Keratinocyte (primary cell): ENCODE data around the gene ZEB2. TPM values are rescaled to one million over a fixed set of nuclear protein-coding genes. Genes with fewer than 3 reads are reported as not detected.

Experiments used
- DNase-seq: peaks from one replicate; pipeline ENCODE4 v3.0.0-alpha.2; 2011; ENCODE audit warnings: low read depth, missing footprints, low spot score
- FAIRE-seq: peaks from 2 replicates; lab custom pipeline; 2011; peaks lifted over from hg19 to GRCh38; lab: Jason Lieb, UNC
- H2AFZ ChIP-seq: 2 replicates; pipeline ENCODE4 v1.6.0; 2012; ENCODE audit warnings: low read length, control low read depth, inconsistent platforms; ENCODE audit not compliant: control insufficient read depth
- H3K27ac ChIP-seq: 2 replicates; pipeline ENCODE4 v1.5.1; 2011; ENCODE audit warnings: low read length; ENCODE audit not compliant: control insufficient read depth, insufficient read depth
- H3K27me3 ChIP-seq: 3 replicates; pipeline ENCODE4 v1.6.0; 2011; ENCODE audit warnings: low read length; ENCODE audit not compliant: control insufficient read depth, insufficient read depth; ENCODE audit errors: extremely low read depth
- H3K36me3 ChIP-seq, 2 experiments: 2 replicates in 1 of 2; 3 replicates in 1 of 2; pipeline ENCODE4 v1.5.1; 2011; ENCODE audit warnings: low read length in 2 of 2, mild to moderate bottlenecking in 1 of 2; ENCODE audit not compliant: control insufficient read depth in 2 of 2, insufficient read depth in 2 of 2; ENCODE audit errors: extremely low read depth in 1 of 2
- H3K4me1 ChIP-seq: 3 replicates; pipeline ENCODE4 v1.5.1; 2011; ENCODE audit warnings: low read length; ENCODE audit not compliant: control insufficient read depth, insufficient read depth; ENCODE audit errors: extremely low read depth
- H3K4me2 ChIP-seq: 3 replicates; pipeline ENCODE4 v1.6.0; 2011; ENCODE audit warnings: low read depth, low read length; ENCODE audit not compliant: control insufficient read depth, insufficient read depth; ENCODE audit errors: extremely low read depth
- H3K4me3 ChIP-seq, 3 experiments: fragments of 200-600 bp in 1 of 3; sonication (generic) in 1 of 3; 2 replicates in 2 of 3; 3 replicates in 1 of 3; pipeline ENCODE4 v1.5.1; 2011 to 2016; ENCODE audit warnings: low read length in 3 of 3, mild to moderate bottlenecking in 3 of 3, control low read depth in 2 of 3, inconsistent platforms in 1 of 3, low read depth in 1 of 3, mixed read lengths in 1 of 3, mixed run types in 1 of 3, moderate library complexity in 1 of 3; ENCODE audit not compliant: control insufficient read depth in 2 of 3, insufficient read depth in 2 of 3; ENCODE audit errors: extremely low read depth in 1 of 3
- H3K79me2 ChIP-seq: 2 replicates; pipeline ENCODE4 v1.6.0; 2012; ENCODE audit warnings: low read length; ENCODE audit not compliant: control insufficient read depth, insufficient read depth
- H3K9ac ChIP-seq: 3 replicates; pipeline ENCODE4 v1.6.0; 2011; ENCODE audit warnings: low read length; ENCODE audit not compliant: control insufficient read depth, insufficient read depth; ENCODE audit errors: extremely low read depth
- H3K9me1 ChIP-seq: 3 replicates; pipeline ENCODE4 v1.6.0; 2011; ENCODE audit warnings: low read length; ENCODE audit not compliant: control insufficient read depth, insufficient read depth; ENCODE audit errors: extremely low read depth
- H3K9me3 ChIP-seq: 2 replicates; pipeline ENCODE4 v1.5.1; 2012; ENCODE audit warnings: low read depth, low read length; ENCODE audit not compliant: control insufficient read depth
- H4K20me1 ChIP-seq: 3 replicates; pipeline ENCODE4 v1.6.0; 2011; ENCODE audit warnings: low read length; ENCODE audit not compliant: control insufficient read depth, insufficient read depth; ENCODE audit errors: extremely low read depth
- EZH2 ChIP-seq: IDR thresholded peaks from one replicate; pipeline ENCODE4 v1.6.1; 2012; ENCODE audit warnings: inconsistent platforms, mild to moderate bottlenecking, low read length, moderate library complexity
- dilution Hi-C: fragments of 300-500 bp; cut with MboI; formaldehyde crosslinking; loops from one replicate; pipeline ENCODE4 v1.7.0; 2020; ENCODE audit warnings: low sequenced_read_pairs; ENCODE audit not compliant: extremely low pct_ligation_motif_present
- polyA plus RNA-seq, 5 experiments: library from polyadenylated mRNA; depleted of rRNA in 3 of 5; stranded (reverse) in 3 of 5; stranded (forward) in 1 of 5; unstranded in 1 of 5; fragments of >200 nt; gene quantifications; 1 replicate in 1 of 5; 2 replicates in 3 of 5; 3 replicates in 1 of 5; pipeline versions ENCODE4 v1.2.1 to v1.2.3, GENCODE V29; 2011 to 2012; ENCODE audit warnings: missing spikeins in 2 of 5, low read depth in 1 of 5, low replicate concordance in 1 of 5
- TF ChIP-seq, protein P1 (sequence below), 3 experiments: IDR thresholded peaks in 1 of 3; conservative IDR thresholded peaks in 1 of 3; optimal IDR thresholded peaks in 1 of 3; 2 replicates in 2 of 3; 3 replicates in 1 of 3; pipeline versions ENCODE3 to v1.5.1; 2011; ENCODE audit warnings: low read length in 3 of 3, mild to moderate bottlenecking in 3 of 3, moderate library complexity in 2 of 3, control low read depth in 1 of 3, inconsistent platforms in 1 of 3; ENCODE audit not compliant: insufficient read depth in 2 of 3; ENCODE audit errors: extremely low read depth in 1 of 3

ZEB2 gene
- polyA plus RNA-seq, 1 donor (not counting 4 experiments of a cell fraction or from before 2014, with no cell fraction given) = 0.12 TPM

DNA sequence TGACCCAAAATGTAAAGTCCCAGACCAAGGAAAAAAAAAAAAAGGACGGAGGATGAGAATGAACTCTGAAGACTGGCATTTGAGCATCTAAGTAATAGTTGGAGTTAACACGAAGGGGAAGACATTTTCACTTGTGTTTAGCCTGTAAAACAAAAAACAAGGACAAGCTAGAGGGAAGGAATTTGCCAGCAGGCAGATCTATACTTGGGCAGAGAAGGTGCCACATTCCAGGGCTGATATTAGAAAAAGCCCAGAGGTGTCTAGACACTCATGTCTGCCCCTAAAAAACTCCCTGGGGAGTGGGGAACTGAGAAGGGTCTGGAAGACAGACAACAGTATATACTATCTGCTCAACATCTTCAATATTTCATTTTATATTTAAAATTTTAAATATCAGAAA is 171.1 kb downstream of the ZEB2 start:
- dilution Hi-C loops = no loop called here
- no peak for DNase-seq
- no peak for FAIRE-seq
- no peak overlapping the region for H3K4me2 ChIP-seq
- peak overlapping the region; percentile 23 for H2AFZ ChIP-seq
- H3K9ac ChIP-seq = no peak overlapping the region
- H3K27me3 ChIP-seq = no peaks in the 10 kb centered on the region
- H4K20me1 ChIP-seq = no peaks in the 10 kb centered on the region
- no peak overlapping the region for H3K4me3 ChIP-seq
- H3K79me2 ChIP-seq = no peaks in the 10 kb centered on the region
- TF ChIP-seq, protein P1, sequence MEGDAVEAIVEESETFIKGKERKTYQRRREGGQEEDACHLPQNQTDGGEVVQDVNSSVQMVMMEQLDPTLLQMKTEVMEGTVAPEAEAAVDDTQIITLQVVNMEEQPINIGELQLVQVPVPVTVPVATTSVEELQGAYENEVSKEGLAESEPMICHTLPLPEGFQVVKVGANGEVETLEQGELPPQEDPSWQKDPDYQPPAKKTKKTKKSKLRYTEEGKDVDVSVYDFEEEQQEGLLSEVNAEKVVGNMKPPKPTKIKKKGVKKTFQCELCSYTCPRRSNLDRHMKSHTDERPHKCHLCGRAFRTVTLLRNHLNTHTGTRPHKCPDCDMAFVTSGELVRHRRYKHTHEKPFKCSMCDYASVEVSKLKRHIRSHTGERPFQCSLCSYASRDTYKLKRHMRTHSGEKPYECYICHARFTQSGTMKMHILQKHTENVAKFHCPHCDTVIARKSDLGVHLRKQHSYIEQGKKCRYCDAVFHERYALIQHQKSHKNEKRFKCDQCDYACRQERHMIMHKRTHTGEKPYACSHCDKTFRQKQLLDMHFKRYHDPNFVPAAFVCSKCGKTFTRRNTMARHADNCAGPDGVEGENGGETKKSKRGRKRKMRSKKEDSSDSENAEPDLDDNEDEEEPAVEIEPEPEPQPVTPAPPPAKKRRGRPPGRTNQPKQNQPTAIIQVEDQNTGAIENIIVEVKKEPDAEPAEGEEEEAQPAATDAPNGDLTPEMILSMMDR (optimal IDR thresholded peaks at IDR 0.05 in 1 of 3, IDR thresholded peaks at IDR 0.05 in 1 of 3, conservative IDR thresholded peaks at IDR 0.05 in 1 of 3; ENCODE audit: extremely low read depth in 1 of 3, insufficient read depth in 2 of 3, low read length in 3 of 3) = no peak
- TF ChIP-seq EZH2 = no peak
- no peaks in the 10 kb centered on the region for H3K4me1 ChIP-seq
- H3K36me3 ChIP-seq = no peaks in the 10 kb centered on the region
- H3K9me3 ChIP-seq = no peaks in the 10 kb centered on the region
- H3K27ac ChIP-seq = no peak overlapping the region
- H3K9me1 ChIP-seq = no peaks in the 10 kb centered on the region

GRCh38 chr2:144346229-144346628 is 173.7 kb downstream of the ZEB2 start:
- H2AFZ ChIP-seq = no peak overlapping the region
- H3K9ac ChIP-seq = no peak overlapping the region

More at GRCh38 chr2:144346229-144346628, 173.7 kb downstream of the ZEB2 start:
- FAIRE-seq (no peak), DNase-seq (no peak)
- H4K20me1 ChIP-seq = no peaks in the 10 kb centered on the region
- H3K9me3 ChIP-seq = no peaks in the 10 kb centered on the region
- no peaks in the 10 kb centered on the region for H3K79me2 ChIP-seq
- no peak for TF ChIP-seq EZH2
- TF ChIP-seq, protein P1 (optimal IDR thresholded peaks at IDR 0.05 in 1 of 3, IDR thresholded peaks at IDR 0.05 in 1 of 3, conservative IDR thresholded peaks at IDR 0.05 in 1 of 3; ENCODE audit: extremely low read depth in 1 of 3, insufficient read depth in 2 of 3, low read length in 3 of 3) = no peak
- H3K27ac ChIP-seq = no peak overlapping the region
- no peak overlapping the region for H3K4me2 ChIP-seq
- H3K9me1 ChIP-seq = no peaks in the 10 kb centered on the region
- no peaks in the 10 kb centered on the region for H3K4me1 ChIP-seq
- dilution Hi-C loops = no loop called here
- H3K27me3 ChIP-seq = no peaks in the 10 kb centered on the region
- H3K36me3 ChIP-seq = no peaks in the 10 kb centered on the region
- H3K4me3 ChIP-seq = no peak overlapping the region
